ENCODE data around the gene MECP2. TPM values are rescaled to one million over a fixed set of nuclear protein-coding genes. Genes with fewer than 3 reads are reported as not detected.

The MECP2 gene
- total and polyA plus RNA-seq, 2 donors (not counting 1 experiment from before 2014, with no cell fraction given): 20.0 to 122 TPM

- ChIA-PET CTCF (interaction anchor here (0.7 to 1.4 kb wide), 2 partner anchors 17 to 151 kb away, joined by 3 to 4 read pairs; no protein-coding TSS in a partner anchor), POLR2A (interaction anchor here (0.7 to 1.6 kb wide), 2 partner anchors 13 to 15 kb away, joined by 3 to 5 read pairs; partner anchors contain the start of gene HCFC1)
- no peaks in the 10 kb centered on the region for H3K9me3 Mint-ChIP-seq (ENCODE audit: insufficient read depth)
- no peaks in the 10 kb centered on the region for H3K27me3 ChIP-seq (replicated peaks in 1 of 4; ENCODE audit: control extremely low read depth in 1 of 4, control insufficient read depth in 3 of 4, insufficient read depth in 4 of 4, low read length in 3 of 4)
- H3K27ac Mint-ChIP-seq: peak overlapping the region; percentile 96
- H3K4me1 ChIP-seq (ENCODE audit: control insufficient read depth in 2 of 2, insufficient read depth in 2 of 2, low read length in 2 of 2): peaks cover 46 to 67% of the 10 kb centered on the region in 2 donors
- H3K4me1 Mint-ChIP-seq: peaks cover 50% of the 10 kb centered on the region
- peak overlapping the region; percentile 82 for H2AFZ ChIP-seq (ENCODE audit: insufficient read depth, low read depth, low read length, poor library complexity, severe bottlenecking)
- peak overlapping the region; percentile 78 to 81 for H3K27ac ChIP-seq (ENCODE audit: low read length in 2 of 2)
- H3K27me3 Mint-ChIP-seq: no peaks in the 10 kb centered on the region
- H3K79me2 ChIP-seq (ENCODE audit: control insufficient read depth, insufficient read depth, low read length): no peaks in the 10 kb centered on the region
- peak overlapping the region; percentile 77 for H3K4me2 ChIP-seq (replicated peaks; ENCODE audit: low read depth, low read length, poor library complexity, severe bottlenecking)
- ATAC-seq (ENCODE audit: low read depth) (peak; percentile 50), DNase-seq (peak; percentile 75)
- intact Hi-C loops (cut with micrococcal nuclease): loop anchor here (2.0 kb wide), 2 partner anchors 14 to 22 kb away; partner anchors contain the start of gene HCFC1
- H3K9ac ChIP-seq (ENCODE audit: low read length): peak overlapping the region; percentile 56
- peak overlapping the region in 1 of 5 experiments; percentile 47 for H3K4me3 ChIP-seq (ENCODE audit: control extremely low read depth in 1 of 5, extremely low read depth in 1 of 5, insufficient read depth in 1 of 5, low read depth in 2 of 5, low read length in 4 of 5)
- TF ChIP-seq CTCF (IDR thresholded peaks at IDR 0.05) (no peak), EZH2 (IDR thresholded peaks at IDR 0.05; ENCODE audit: borderline replicate concordance, insufficient read depth, low read depth, low read length, poor library complexity, severe bottlenecking) (no peak)
- WGBS (ENCODE audit: insufficient coverage): 31% methylated on average over 3 of the region's 20 CpGs
- peaks cover 0 to 4% (median 0%) of the 10 kb centered on the region in 3 donors for H3K9me3 ChIP-seq (ENCODE audit: control extremely low read depth in 1 of 3, control insufficient read depth in 2 of 3, insufficient read depth in 1 of 3, low read length in 2 of 3)
- H3K4me3 Mint-ChIP-seq: peak overlapping the region; percentile 80
- H3K36me3 ChIP-seq (replicated peaks in 1 of 2; ENCODE audit: control extremely low read depth in 1 of 2, control insufficient read depth in 1 of 2, extremely low read depth in 1 of 2, insufficient read depth in 2 of 2, low read length in 1 of 2): no peaks in the 10 kb centered on the region
- no peaks in the 10 kb centered on the region for H4K20me1 ChIP-seq (ENCODE audit: control insufficient read depth, insufficient read depth, low read length, poor library complexity, severe bottlenecking)
Measured at GRCh38 chrX:153984351-153985178, 113.0 kb downstream of the MECP2 start.

Measured in B cell (primary cell).